HG02973 (cell line): ENCODE data around the gene C2CD4A.

Experiments used
- ATAC-seq: cut with Tn5 transposase; IDR thresholded peaks from one replicate; pipeline ENCODE4 v1.9.1; 2021; ENCODE audit warnings: moderate library complexity; ENCODE audit not compliant: unreplicated experiment

Gene C2CD4A

GRCh38 chr15:62099094-62099601, 32.4 kb downstream of the C2CD4A start:
- no peak for ATAC-seq

GRCh38 chr15:62103431-62103830, 36.7 kb downstream of the C2CD4A start:
- ATAC-seq: no peak

GRCh38 chr15:62104401-62104800, 37.6 kb downstream of the C2CD4A start:
- ATAC-seq: no peak

GRCh38 chr15:62104846-62105245, 38.1 kb downstream of the C2CD4A start:
- ATAC-seq: no peak

- no peak for ATAC-seq
These were observed 38.5 kb downstream of the C2CD4A start for GRCh38 chr15:62105266-62105665.

- no peak for ATAC-seq
These were observed 39.3 kb downstream of the C2CD4A start for GRCh38 chr15:62106096-62106495.

- ATAC-seq: no peak
These were observed 40.9 kb downstream of the C2CD4A start for GRCh38 chr15:62107571-62108121.

- no peak for ATAC-seq
These were observed 41.6 kb downstream of the C2CD4A start for GRCh38 chr15:62108411-62108810.

GRCh38 chr15:62109437-62109836, 42.7 kb downstream of the C2CD4A start:
- ATAC-seq: no peak

GRCh38 chr15:62109982-62110851, 43.4 kb downstream of the C2CD4A start:
- no peak for ATAC-seq

- no peak for ATAC-seq
These were observed 45.3 kb downstream of the C2CD4A start for GRCh38 chr15:62112081-62112480.

- no peak for ATAC-seq
These were observed 46.1 kb downstream of the C2CD4A start for GRCh38 chr15:62112616-62113593.

GRCh38 chr15:62115847-62116246, 49.1 kb downstream of the C2CD4A start:
- no peak for ATAC-seq

- no peak for ATAC-seq
These were observed 51.9 kb downstream of the C2CD4A start for GRCh38 chr15:62118520-62119226.

GRCh38 chr15:62119227-62119864, 52.6 kb downstream of the C2CD4A start:
- no peak for ATAC-seq

- ATAC-seq: no peak
These were observed 53.1 kb downstream of the C2CD4A start for GRCh38 chr15:62119874-62120273.
